Activated T-helper 9 cell treated with anti-CD3 and anti-CD28 coated beads, Interleukin-2, amount 50 U/mL, for 16 hours (primary cell): ENCODE data around the gene CTSH.
A peak's percentile ranks its signal among the peaks of the same experiment; 100 is the strongest.
"Not testable (repeated sequence)": the region's sequence is repeated elsewhere in the genome, so short reads cannot be mapped to it uniquely, and the experiment has no call there.

ENCODE experiments used
- DNase-seq: peaks from one replicate; pipeline ENCODE4 v3.0.0-alpha.2; 2020; ENCODE audit warnings: low read depth

Gene CTSH

DNA sequence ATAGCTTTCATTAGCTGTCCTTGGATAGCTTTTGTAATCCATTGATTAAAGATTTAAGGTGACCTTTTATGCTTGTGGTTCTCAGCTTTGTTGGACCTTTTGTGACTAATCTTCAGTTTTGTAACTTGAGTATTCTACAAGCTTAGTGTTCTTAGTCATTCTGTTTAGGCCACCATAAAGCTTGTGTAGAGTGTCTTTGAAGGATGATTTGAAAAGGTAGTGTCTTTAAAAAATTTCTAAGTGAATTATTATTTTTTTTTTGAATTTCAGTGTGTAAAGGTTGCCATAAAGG, 64.7 kb downstream of the CTSH start:
- no peak for DNase-seq

DNA sequence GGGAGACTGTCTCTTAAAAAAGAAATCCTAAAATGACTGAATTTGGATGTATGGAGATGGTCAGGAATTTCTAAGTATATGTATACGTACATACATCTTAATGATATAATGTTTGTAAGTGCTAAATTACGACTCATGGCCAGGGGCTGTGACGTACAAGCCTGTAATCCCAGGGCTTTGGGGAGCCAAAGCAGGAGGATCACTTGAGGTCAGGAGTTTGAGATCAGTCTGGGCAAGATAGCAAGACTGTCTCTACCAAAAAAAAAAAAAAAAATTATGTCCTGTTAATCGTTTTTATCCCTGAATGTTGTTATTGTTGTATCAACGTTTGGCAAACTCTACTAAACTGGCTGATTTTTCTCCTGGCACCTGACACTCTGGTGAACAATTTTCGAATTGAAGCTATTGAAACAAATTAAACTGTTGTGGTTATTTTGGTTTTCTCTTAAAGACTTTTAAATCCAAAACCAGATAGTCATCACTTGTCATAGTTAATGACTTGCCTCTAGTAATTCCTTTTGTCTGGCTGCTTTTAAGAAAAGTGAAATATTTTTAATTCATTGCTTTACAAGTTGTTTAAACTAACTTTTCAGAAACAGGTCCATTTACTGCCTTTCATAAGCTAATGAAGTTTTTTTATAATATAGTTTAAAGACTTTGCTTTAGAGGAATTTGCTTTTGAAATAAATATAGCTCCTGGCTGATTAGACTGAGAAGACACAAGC, 65.2 kb downstream of the CTSH start:
- no peak for DNase-seq

DNA sequence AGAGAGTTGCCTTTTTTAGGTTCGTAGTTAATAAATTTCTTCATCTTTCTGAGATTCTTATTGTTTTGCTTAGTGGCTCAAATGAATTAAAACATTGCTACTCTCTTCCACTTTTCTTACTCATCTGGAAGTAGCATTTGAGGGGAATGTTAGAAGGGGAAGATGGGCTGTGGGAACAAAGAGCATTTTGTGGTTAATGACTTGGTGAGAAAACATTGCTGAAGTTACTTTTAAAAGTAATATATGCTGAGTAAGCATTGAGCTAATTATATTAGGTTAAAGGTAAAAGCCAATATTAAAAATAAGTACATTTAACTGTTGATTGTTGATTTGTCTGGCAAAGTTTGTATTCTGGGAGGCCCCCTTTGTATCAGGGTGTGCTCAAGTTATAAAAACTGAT, 66.5 kb downstream of the CTSH start:
- no peak for DNase-seq

DNA sequence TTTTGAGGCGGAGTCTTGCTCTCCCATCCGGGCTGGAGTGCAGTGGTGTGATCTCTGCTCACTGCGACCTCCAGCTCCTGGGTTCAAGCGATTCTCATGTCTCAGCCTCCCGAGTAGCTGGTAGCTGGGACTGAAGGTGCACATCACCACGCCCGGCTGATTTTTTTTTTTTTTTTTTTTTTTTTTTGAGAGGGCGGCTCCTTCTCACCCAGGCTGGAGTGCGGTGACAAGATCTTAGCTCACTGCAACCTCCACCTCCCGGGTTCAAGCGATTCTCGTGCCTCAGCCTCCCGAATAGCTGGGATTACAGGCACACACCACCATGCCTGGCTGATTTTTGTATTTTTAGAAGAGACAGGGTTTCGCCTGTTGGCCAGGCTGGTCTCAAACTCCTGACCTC, 67.9 kb downstream of the CTSH start:
- DNase-seq: not testable (repeated sequence)

DNA sequence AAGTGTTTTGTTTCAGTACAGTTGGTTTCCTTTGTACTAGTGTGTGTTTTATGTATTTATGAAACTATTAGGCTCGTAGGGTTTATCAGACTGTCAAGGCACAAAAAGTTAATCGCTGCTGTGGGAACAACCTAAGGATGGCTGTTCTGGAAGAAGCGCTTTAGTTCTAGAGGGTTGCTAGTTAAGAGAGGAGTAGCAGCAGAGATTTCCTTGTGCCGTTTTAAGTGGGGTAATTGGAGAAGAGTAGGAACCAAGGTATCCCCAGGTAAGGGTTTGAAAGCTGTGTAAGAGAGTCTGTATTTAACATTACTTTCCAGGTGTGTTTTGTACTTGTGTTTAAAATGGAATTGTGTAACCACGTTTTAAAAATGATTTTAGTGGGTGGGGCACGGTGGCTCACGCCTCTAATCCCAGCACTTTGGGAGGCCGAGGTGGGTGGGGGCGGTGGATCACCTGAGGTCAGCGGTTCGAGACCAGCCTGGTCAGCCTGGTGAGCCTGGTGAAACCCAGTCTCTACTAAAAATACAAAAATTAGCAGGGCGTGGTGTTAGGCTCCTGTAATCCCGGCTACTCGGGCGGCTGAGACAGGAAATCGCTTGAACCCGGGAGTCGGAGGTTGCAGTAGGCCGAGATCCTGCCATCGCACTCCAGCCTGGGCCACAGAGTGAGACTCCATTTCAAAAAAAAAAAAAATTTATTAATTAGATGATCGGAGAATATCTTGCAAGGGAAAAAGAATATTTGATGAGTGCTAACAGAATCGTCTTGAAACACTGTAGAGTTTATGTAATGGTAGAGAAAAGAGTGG, 69.5 kb downstream of the CTSH start:
- no peak for DNase-seq

DNA sequence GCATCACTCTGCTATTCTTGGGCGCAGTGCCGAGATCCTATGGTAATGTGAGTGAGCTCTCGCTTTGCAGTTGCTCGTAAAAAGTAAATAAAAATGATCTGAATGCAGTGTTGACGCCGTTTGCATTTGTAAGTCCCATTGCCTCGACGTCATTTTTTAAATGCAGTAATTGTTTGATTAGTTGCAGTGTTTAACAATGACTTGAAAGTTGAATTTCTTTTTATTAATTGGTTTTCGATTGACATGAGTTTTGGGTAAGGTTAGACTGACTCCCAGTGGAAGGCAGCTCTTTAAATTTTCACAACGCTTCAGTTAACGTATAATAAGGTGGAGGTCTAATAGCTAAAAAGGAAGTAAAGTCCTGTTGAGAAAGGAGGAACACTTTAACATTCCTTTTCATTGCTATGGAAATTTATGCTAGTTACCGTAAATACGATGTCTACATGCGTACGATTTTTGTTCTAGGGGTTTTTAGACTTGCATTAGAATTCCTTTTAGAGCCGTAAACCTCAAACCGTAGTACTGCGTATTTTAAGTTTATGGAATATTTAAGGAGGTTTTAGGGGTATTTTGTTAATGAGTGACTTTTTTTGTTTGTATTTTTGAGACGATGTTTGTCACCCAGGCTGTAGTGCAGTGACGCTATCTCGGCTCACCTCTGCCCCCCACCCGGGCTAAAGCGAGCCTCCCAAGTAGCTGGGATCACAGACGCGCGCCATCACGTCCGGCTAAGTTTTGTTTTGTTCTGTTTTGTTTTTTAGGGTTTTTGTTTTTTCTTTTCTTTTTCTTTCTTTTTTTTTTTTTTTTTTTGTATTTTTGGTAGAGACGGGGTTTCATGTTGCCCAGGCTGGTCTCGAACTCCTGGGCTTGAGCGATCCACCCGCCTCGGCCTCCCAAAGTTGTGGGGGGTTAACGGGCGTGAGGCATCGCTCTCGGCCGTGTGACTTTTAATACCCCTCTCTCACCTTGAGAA, 70.8 kb downstream of the CTSH start:
- DNase-seq: no peak

DNA sequence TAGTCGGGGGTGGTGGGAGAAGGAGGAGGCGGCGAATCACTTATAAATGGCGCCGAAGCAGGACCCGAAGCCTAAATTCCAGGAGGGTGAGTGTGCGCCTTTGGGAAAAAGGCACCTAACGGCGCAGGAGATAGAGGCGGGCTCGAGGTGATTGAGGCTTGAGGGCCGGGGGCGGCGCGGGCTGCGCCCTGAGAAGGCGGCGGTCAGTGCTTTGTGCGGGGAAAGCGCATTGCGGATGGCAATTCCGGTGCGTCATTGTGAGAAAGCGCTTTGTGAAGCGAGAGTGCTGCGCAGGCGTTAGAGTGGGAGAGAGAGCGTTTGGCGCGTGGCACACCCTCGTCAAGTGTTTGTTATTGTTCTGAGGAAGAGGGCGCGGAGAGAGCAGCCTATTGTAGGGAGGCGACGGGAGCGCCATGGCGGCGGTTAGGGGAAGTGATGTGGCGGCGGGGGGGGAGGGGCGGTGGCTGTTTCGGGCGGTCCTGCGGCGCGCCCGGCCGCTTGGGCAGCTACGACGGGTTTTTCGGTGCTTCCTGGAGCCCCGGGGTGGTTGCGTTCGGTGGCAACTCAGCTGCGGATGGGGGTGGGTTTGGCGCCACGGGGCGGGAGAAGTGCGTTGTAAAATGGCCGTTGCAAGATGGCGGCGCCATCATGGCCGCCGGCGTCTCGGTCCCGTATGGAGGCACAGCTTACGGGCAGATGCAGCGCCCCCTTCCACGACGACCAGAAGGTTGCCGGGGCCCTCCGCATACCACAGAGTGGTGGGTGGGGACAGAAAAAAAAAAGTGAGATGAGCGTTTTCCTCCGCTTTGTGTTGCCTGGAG, 71.7 kb downstream of the CTSH start:
- peak; percentile 88 for DNase-seq

DNA sequence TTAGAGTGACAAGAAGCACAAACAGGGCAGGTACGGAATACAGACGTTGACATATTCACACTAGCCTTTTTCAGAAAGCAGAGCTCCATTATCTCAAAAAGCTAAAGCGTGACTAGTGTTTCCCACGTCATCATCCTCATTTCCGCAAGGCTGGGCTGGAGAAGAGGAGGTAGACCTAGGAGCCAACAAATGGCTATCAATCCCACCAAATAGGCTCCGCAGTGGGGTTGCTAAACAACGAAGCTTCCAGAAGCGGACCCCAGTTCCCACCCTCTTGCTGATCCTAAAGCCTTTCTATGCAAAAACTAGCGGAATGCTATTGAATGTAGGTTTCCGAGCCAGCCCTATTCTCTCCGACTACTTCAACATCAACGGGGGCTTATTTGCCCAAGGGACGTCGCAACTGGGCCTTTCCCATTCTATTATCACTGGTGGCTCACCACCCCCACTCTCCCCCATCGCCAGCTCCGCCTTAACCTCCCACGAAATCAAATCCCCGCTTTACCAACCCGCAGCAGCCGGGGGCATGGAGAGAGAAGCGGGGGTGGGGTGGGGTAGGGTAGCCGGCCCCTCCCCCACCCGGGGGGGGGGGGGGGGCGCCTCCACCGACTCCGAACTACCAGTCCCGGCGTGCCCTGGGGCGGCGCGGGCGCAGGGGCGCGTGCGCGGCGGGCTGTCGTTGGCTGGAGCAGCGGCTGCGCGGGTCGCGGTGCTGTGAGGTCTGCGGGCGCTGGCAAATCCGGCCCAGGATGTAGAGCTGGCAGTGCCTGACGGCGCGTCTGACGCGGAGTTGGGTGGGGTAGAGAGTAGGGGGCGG, 72.5 kb downstream of the CTSH start, which contains the start of gene MORF4L1:
Gene MORF4L1 (plus strand): TSS at position 736 of the 817 bp plus-strand sequence. CDS start 128 bp downstream, outside the sequence.
- peak; percentile 96 for DNase-seq

DNA sequence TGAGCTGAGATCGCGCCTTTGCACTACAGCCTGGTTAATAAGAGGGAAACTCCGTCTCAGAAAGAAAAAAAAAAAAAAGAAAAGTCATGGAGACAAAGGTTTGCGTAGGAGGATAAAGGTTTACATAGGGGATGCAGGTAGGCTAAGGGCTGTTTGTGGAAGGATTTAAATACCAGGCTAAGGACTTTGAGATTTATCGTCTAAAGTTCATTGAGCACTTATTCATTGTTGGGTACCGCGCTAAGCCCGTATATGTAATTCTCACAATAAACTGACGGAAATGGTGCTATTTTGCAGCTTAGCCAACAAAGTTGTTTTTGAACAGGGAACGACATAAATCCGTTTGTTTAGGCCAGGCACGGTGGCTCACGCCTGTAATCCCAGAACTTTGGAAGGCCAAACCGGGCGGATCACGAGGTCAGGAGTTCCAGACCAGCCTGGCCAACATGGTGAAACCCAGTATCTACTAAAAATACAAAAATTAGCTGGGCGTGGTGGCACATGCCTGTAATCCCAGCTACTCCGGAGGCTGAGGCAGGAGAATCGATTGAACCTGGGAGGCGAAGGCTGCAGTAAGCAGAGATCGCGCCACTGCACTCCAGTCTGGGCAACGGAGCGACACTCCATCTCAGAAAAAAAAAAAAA, 73.2 kb downstream of the CTSH start:
- not testable (repeated sequence) for DNase-seq
